Keratinocyte (primary cell): ENCODE results near the gene XYLB. TPM values are rescaled to one million over a fixed set of nuclear protein-coding genes. Genes with fewer than 3 reads are reported as not detected.
"Not testable (repeated sequence)": the region's sequence is repeated elsewhere in the genome, so short reads cannot be mapped to it uniquely, and the experiment has no call there.

Experiments used
- DNase-seq: peaks from one replicate; pipeline ENCODE4 v3.0.0-alpha.2; 2011; ENCODE audit warnings: low read depth, missing footprints, low spot score
- FAIRE-seq: peaks from 2 replicates; lab custom pipeline; 2011; peaks lifted over from hg19 to GRCh38; lab: Jason Lieb, UNC
- H2AFZ ChIP-seq: 2 replicates; pipeline ENCODE4 v1.6.0; 2012; ENCODE audit warnings: low read length, control low read depth, inconsistent platforms; ENCODE audit not compliant: control insufficient read depth
- H3K27ac ChIP-seq: 2 replicates; pipeline ENCODE4 v1.5.1; 2011; ENCODE audit warnings: low read length; ENCODE audit not compliant: control insufficient read depth, insufficient read depth
- H3K27me3 ChIP-seq: 3 replicates; pipeline ENCODE4 v1.6.0; 2011; ENCODE audit warnings: low read length; ENCODE audit not compliant: control insufficient read depth, insufficient read depth; ENCODE audit errors: extremely low read depth
- H3K36me3 ChIP-seq, 2 experiments: 2 replicates in 1 of 2; 3 replicates in 1 of 2; pipeline ENCODE4 v1.5.1; 2011; ENCODE audit warnings: low read length in 2 of 2, mild to moderate bottlenecking in 1 of 2; ENCODE audit not compliant: control insufficient read depth in 2 of 2, insufficient read depth in 2 of 2; ENCODE audit errors: extremely low read depth in 1 of 2
- H3K4me1 ChIP-seq: 3 replicates; pipeline ENCODE4 v1.5.1; 2011; ENCODE audit warnings: low read length; ENCODE audit not compliant: control insufficient read depth, insufficient read depth; ENCODE audit errors: extremely low read depth
- H3K4me2 ChIP-seq: 3 replicates; pipeline ENCODE4 v1.6.0; 2011; ENCODE audit warnings: low read depth, low read length; ENCODE audit not compliant: control insufficient read depth, insufficient read depth; ENCODE audit errors: extremely low read depth
- H3K4me3 ChIP-seq, 3 experiments: fragments of 200-600 bp in 1 of 3; sonication (generic) in 1 of 3; 2 replicates in 2 of 3; 3 replicates in 1 of 3; pipeline ENCODE4 v1.5.1; 2011 to 2016; ENCODE audit warnings: low read length in 3 of 3, mild to moderate bottlenecking in 3 of 3, control low read depth in 2 of 3, inconsistent platforms in 1 of 3, low read depth in 1 of 3, mixed read lengths in 1 of 3, mixed run types in 1 of 3, moderate library complexity in 1 of 3; ENCODE audit not compliant: control insufficient read depth in 2 of 3, insufficient read depth in 2 of 3; ENCODE audit errors: extremely low read depth in 1 of 3
- H3K79me2 ChIP-seq: 2 replicates; pipeline ENCODE4 v1.6.0; 2012; ENCODE audit warnings: low read length; ENCODE audit not compliant: control insufficient read depth, insufficient read depth
- H3K9ac ChIP-seq: 3 replicates; pipeline ENCODE4 v1.6.0; 2011; ENCODE audit warnings: low read length; ENCODE audit not compliant: control insufficient read depth, insufficient read depth; ENCODE audit errors: extremely low read depth
- H3K9me1 ChIP-seq: 3 replicates; pipeline ENCODE4 v1.6.0; 2011; ENCODE audit warnings: low read length; ENCODE audit not compliant: control insufficient read depth, insufficient read depth; ENCODE audit errors: extremely low read depth
- H3K9me3 ChIP-seq: 2 replicates; pipeline ENCODE4 v1.5.1; 2012; ENCODE audit warnings: low read depth, low read length; ENCODE audit not compliant: control insufficient read depth
- H4K20me1 ChIP-seq: 3 replicates; pipeline ENCODE4 v1.6.0; 2011; ENCODE audit warnings: low read length; ENCODE audit not compliant: control insufficient read depth, insufficient read depth; ENCODE audit errors: extremely low read depth
- CTCF ChIP-seq, 3 experiments: IDR thresholded peaks in 1 of 3; conservative IDR thresholded peaks in 1 of 3; optimal IDR thresholded peaks in 1 of 3; 2 replicates in 2 of 3; 3 replicates in 1 of 3; pipeline versions ENCODE3 to v1.5.1; 2011; ENCODE audit warnings: low read length in 3 of 3, mild to moderate bottlenecking in 3 of 3, moderate library complexity in 2 of 3, control low read depth in 1 of 3, inconsistent platforms in 1 of 3; ENCODE audit not compliant: insufficient read depth in 2 of 3; ENCODE audit errors: extremely low read depth in 1 of 3
- EZH2 ChIP-seq: IDR thresholded peaks from one replicate; pipeline ENCODE4 v1.6.1; 2012; ENCODE audit warnings: inconsistent platforms, mild to moderate bottlenecking, low read length, moderate library complexity
- dilution Hi-C: fragments of 300-500 bp; cut with MboI; formaldehyde crosslinking; loops from one replicate; pipeline ENCODE4 v1.7.0; 2020; ENCODE audit warnings: low sequenced_read_pairs; ENCODE audit not compliant: extremely low pct_ligation_motif_present
- polyA minus RNA-seq, 3 experiments: library from RNA; depleted of rRNA, polyadenylated mRNA; stranded (reverse); fragments of >200 nt; gene quantifications; 1 replicate in 1 of 3; 2 replicates in 1 of 3; 3 replicates in 1 of 3; pipeline ENCODE4 v1.2.3, GENCODE V29; 2011
- polyA plus RNA-seq, 5 experiments: library from polyadenylated mRNA; depleted of rRNA in 3 of 5; stranded (reverse) in 3 of 5; stranded (forward) in 1 of 5; unstranded in 1 of 5; fragments of >200 nt; gene quantifications; 1 replicate in 1 of 5; 2 replicates in 3 of 5; 3 replicates in 1 of 5; pipeline versions ENCODE4 v1.2.1 to v1.2.3, GENCODE V29; 2011 to 2012; ENCODE audit warnings: missing spikeins in 2 of 5, low read depth in 1 of 5, low replicate concordance in 1 of 5

The XYLB gene
- polyA plus RNA-seq, result 1.1 to 1.8 TPM (median 1.8 TPM) in 3 replicates
- polyA plus RNA-seq (2011; ENCODE audit: low read depth), result 0.85 TPM
- polyA plus RNA-seq (2011; cell fraction: cytosol; rRNA removed), result 1.0 and 1.6 TPM in 2 replicates
- polyA plus RNA-seq (2011; cell fraction: nucleus; rRNA removed), result 3.4 and 3.7 TPM in 2 replicates
- polyA plus RNA-seq (2012; ENCODE audit: low replicate concordance), result 0.38 and 1.2 TPM in 2 replicates
- 2.7 to 3.9 TPM (median 3.3 TPM) in 3 replicates for polyA minus RNA-seq
- 0.96 TPM for polyA minus RNA-seq (2011; cell fraction: cytosol; rRNA and poly(A)+ RNA removed)
- 4.6 and 7.8 TPM in 2 replicates for polyA minus RNA-seq (2011; cell fraction: nucleus; rRNA and poly(A)+ RNA removed)

DNA sequence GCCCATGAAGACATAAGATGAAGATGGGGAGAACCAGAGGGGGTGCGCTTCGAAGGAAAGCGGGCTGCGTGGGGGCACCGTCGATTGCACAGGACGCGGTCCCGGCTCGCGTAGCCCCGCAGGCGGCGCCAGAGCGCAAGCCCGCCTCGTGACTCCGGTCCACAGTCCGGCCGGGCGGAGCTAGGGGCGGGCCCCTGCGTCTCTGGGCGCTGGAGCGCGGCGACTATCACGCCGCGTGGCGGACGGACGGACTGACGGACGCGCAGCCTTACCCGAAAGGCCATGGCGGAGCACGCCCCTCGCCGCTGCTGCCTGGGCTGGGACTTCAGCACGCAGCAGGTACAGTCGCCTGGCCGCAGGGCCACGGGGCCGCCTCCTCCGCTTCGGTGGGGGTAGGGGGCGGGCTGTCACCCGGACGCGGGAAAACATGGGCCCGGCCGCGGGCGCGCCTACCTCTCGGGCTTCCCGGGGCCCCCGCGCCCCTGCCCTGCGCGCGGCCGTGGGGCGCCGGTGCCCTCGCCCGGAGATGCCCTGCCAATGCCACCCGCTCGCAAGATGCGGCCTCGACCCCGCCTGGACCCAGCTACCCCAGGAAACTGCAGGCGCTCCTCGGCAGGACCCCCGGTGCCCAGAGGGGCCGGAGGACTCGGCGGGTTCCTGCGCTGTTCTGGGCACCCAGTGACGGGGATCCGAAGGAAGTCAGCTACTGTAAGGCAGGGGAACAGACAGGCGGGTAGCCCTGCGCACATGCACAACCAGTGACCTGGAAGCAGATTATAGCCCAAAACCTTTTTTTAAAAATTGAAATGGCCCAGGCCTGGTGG is at the start of gene XYLB:
Gene XYLB (plus strand): TSS at position 199 of the 824 bp plus-strand sequence. CDS start 84 bp downstream, at position 283.
- peaks cover 6% of the 10 kb centered on the region for H3K4me1 ChIP-seq
- TF ChIP-seq EZH2 (no peak), CTCF (optimal IDR thresholded peaks at IDR 0.05 in 1 of 3, IDR thresholded peaks at IDR 0.05 in 1 of 3, conservative IDR thresholded peaks at IDR 0.05 in 1 of 3; ENCODE audit: extremely low read depth in 1 of 3, insufficient read depth in 2 of 3, low read length in 3 of 3) (peak; percentile 65 to 92 (median 88))
- no peaks in the 10 kb centered on the region for H3K36me3 ChIP-seq
- H4K20me1 ChIP-seq, result no peaks in the 10 kb centered on the region
- H3K27me3 ChIP-seq, result no peaks in the 10 kb centered on the region
- DNase-seq, result no peak
- H3K4me2 ChIP-seq, result peak within 1 kb of the TSS; percentile 78
- no peaks in the 10 kb centered on the region for H3K79me2 ChIP-seq
- H3K27ac ChIP-seq, result no peak within 1 kb of the TSS
- no peaks in the 10 kb centered on the region for H3K9me3 ChIP-seq
- H2AFZ ChIP-seq, result peak within 1 kb of the TSS; percentile 97
- H3K4me3 ChIP-seq, result peak within 1 kb of the TSS; percentile 67 to 81 (median 74)
- H3K9ac ChIP-seq, result peak within 1 kb of the TSS; percentile 67
- dilution Hi-C loops, result no loop called here
- H3K9me1 ChIP-seq, result no peaks in the 10 kb centered on the region
- no peak for FAIRE-seq

DNA sequence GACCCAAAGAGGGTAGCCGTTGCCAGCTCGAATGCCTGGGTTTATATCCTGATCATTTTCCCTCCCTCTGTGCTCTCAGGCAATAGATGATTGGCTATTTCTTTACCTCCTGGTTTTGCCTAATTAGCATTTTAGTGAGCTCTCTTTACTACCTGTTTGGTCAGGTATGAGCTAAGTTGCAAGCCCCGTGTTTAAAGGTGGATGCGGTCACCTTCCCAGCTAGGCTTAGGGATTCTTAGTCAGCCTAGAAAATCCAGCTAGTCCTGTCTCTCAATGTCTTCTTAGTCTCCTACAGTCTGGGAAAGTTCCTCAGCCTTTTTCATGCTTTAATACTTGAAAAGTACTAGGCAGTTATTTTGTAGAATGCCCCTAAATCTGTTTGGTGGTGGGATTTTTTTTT is 49.5 kb upstream of the XYLB start:
- H4K20me1 ChIP-seq, H3K4me1 ChIP-seq, H3K9ac ChIP-seq, H3K27me3 ChIP-seq, H3K4me2 ChIP-seq, FAIRE-seq, H2AFZ ChIP-seq, H3K9me1 ChIP-seq, H3K4me3 ChIP-seq, DNase-seq, dilution Hi-C loops, H3K9me3 ChIP-seq, H3K27ac ChIP-seq, H3K79me2 ChIP-seq, H3K36me3 ChIP-seq: not testable (repeated sequence)
